H1 (cell line): Measurements from ENCODE around the gene SPACA7. TPM values are rescaled to one million over a fixed set of nuclear protein-coding genes. Genes with fewer than 3 reads are reported as not detected.

Experiments used
- CTCF ChIA-PET: fragments of 300-600 bp; sonication (Branson Sonifier 250); formaldehyde crosslinking; loops from one replicate; lab custom pipeline; 2021; ENCODE audit not compliant: partially characterized antibody; lab: Charles Lee
- POLR2A ChIA-PET: fragments of 300-600 bp; sonication (Branson Sonifier 250); formaldehyde crosslinking; loops from one replicate; lab custom pipeline; 2021; ENCODE audit warnings: inconsistent platforms; ENCODE audit not compliant: partially characterized antibody; lab: Charles Lee
- DNase-seq, 2 experiments: peaks; one replicate each; pipeline versions ENCODE4 v3.0.0 to v3.0.0-alpha.2; 2010 to 2022; ENCODE audit warnings: low spot score in 2 of 2, low read depth in 1 of 2, mixed read lengths in 1 of 2
- FAIRE-seq: peaks from 2 replicates; lab custom pipeline; 2011; peaks lifted over from hg19 to GRCh38; lab: Jason Lieb, UNC
- H2AFZ ChIP-seq: 2 replicates; pipeline ENCODE4 v1.8.1; 2012; ENCODE audit warnings: low read length, inconsistent platforms
- H2AK5ac ChIP-seq: 2 replicates; pipeline ENCODE4 v1.6.1; 2013; ENCODE audit warnings: low read depth, low read length
- H2BK120ac ChIP-seq: replicated peaks from 2 replicates; pipeline ENCODE3; 2013; ENCODE audit warnings: low read depth, low read length, inconsistent platforms
- H2BK12ac ChIP-seq: 2 replicates; pipeline ENCODE4 v1.6.1; 2013; ENCODE audit warnings: low read depth, low read length
- H2BK15ac ChIP-seq: 2 replicates; pipeline ENCODE4 v1.6.1; 2013; ENCODE audit warnings: low read length
- H2BK20ac ChIP-seq: 2 replicates; pipeline ENCODE4 v1.6.1; 2013; ENCODE audit warnings: low read length
- H2BK5ac ChIP-seq: 2 replicates; pipeline ENCODE4 v1.6.1; 2013; ENCODE audit warnings: low read depth, low read length
- H3K14ac ChIP-seq: 2 replicates; pipeline ENCODE4 v1.6.1; 2013; ENCODE audit warnings: inconsistent platforms; ENCODE audit not compliant: insufficient read length
- H3K18ac ChIP-seq: 2 replicates; pipeline ENCODE4 v1.6.1; 2013; ENCODE audit warnings: low read length; ENCODE audit errors: extremely low read depth
- H3K23ac ChIP-seq: 2 replicates; pipeline ENCODE4 v1.6.1; 2013; ENCODE audit warnings: inconsistent platforms; ENCODE audit not compliant: insufficient read length
- H3K23me2 ChIP-seq: 2 replicates; pipeline ENCODE4 v1.6.1; 2013; ENCODE audit warnings: low read depth, low read length
- H3K27ac ChIP-seq: 2 replicates; pipeline ENCODE4 v1.6.1; 2011; ENCODE audit warnings: low read depth, low read length, inconsistent platforms
- H3K27me3 ChIP-seq, 4 experiments: replicated peaks in 1 of 4; 1 replicate in 1 of 4; 2 replicates in 3 of 4; pipeline versions ENCODE4 v1.6.1 to v1.8.1; 2011 to 2013; ENCODE audit warnings: low read length in 3 of 4, mild to moderate bottlenecking in 3 of 4, inconsistent platforms in 2 of 4, mixed read lengths in 2 of 4, moderate library complexity in 1 of 4; ENCODE audit not compliant: control insufficient read depth in 3 of 4, insufficient read depth in 3 of 4; ENCODE audit errors: extremely low read depth in 1 of 4
- H3K36me3 ChIP-seq, 4 experiments: 2 replicates each; pipeline versions ENCODE4 v1.6.1 to v1.8.1; 2011 to 2013; ENCODE audit warnings: mild to moderate bottlenecking in 4 of 4, low read length in 3 of 4, moderate library complexity in 2 of 4, control low read depth in 1 of 4, inconsistent platforms in 1 of 4; ENCODE audit not compliant: insufficient read depth in 4 of 4, control insufficient read depth in 2 of 4
- H3K4ac ChIP-seq: replicated peaks from 2 replicates; pipeline ENCODE3; 2013; ENCODE audit warnings: low read length, low read depth, mixed read lengths, inconsistent platforms; ENCODE audit not compliant: insufficient read length
- H3K4me1 ChIP-seq, 4 experiments: replicated peaks in 1 of 4; 1 replicate in 1 of 4; 2 replicates in 3 of 4; pipeline versions ENCODE4 v1.6.1 to v1.8.1; 2011 to 2013; ENCODE audit warnings: low read length in 3 of 4, inconsistent platforms in 2 of 4, mixed read lengths in 1 of 4; ENCODE audit not compliant: insufficient read depth in 4 of 4, control insufficient read depth in 3 of 4
- H3K4me2 ChIP-seq, 2 experiments: 2 replicates each; pipeline versions ENCODE4 v1.6.1 to v1.8.1; 2011 to 2013; ENCODE audit warnings: low read depth in 2 of 2, low read length in 2 of 2, control low read depth in 1 of 2, inconsistent platforms in 1 of 2, mild to moderate bottlenecking in 1 of 2; ENCODE audit not compliant: insufficient read depth in 1 of 2
- H3K4me3 ChIP-seq, 4 experiments: fragments of 200-600, 300-600 bp in 1 of 4; sonication (generic), shearing (Covaris generic), sonication (Bioruptor Twin) in 1 of 4; 2 replicates each; pipeline versions ENCODE4 v1.5.1 to v1.8.1; 2011 to 2016; ENCODE audit warnings: low read length in 4 of 4, low read depth in 3 of 4, control low read depth in 2 of 4, inconsistent platforms in 2 of 4, mild to moderate bottlenecking in 2 of 4, mixed read lengths in 1 of 4, moderate library complexity in 1 of 4; ENCODE audit not compliant: insufficient read depth in 2 of 4; ENCODE audit errors: extremely low read depth in 1 of 4
- H3K56ac ChIP-seq: replicated peaks from 2 replicates; pipeline ENCODE3; 2013; ENCODE audit warnings: low read depth, mild to moderate bottlenecking, mixed read lengths, low read length, inconsistent platforms; ENCODE audit not compliant: insufficient read length
- H3K79me1 ChIP-seq: 2 replicates; pipeline ENCODE4 v1.6.1; 2013; ENCODE audit warnings: low read depth, low read length, control low read depth
- H3K79me2 ChIP-seq, 2 experiments: 2 replicates each; pipeline versions ENCODE4 v1.6.1 to v1.8.1; 2012 to 2013; ENCODE audit warnings: low read length in 2 of 2, mild to moderate bottlenecking in 2 of 2, inconsistent platforms in 1 of 2; ENCODE audit not compliant: insufficient read depth in 2 of 2, control insufficient read depth in 1 of 2
- H3K9ac ChIP-seq, 4 experiments: replicated peaks in 1 of 4; 1 replicate in 1 of 4; 2 replicates in 3 of 4; pipeline versions ENCODE4 v1.6.1 to v1.8.1; 2011 to 2013; ENCODE audit warnings: low read depth in 3 of 4, low read length in 3 of 4, control low read depth in 2 of 4, mild to moderate bottlenecking in 2 of 4, moderate library complexity in 2 of 4, inconsistent platforms in 1 of 4; ENCODE audit errors: extremely low read depth in 1 of 4
- H3K9me3 ChIP-seq, 2 experiments: 2 replicates each; pipeline versions ENCODE4 v1.6.1 to v1.8.1; 2012 to 2013; ENCODE audit warnings: mild to moderate bottlenecking in 2 of 2, moderate library complexity in 2 of 2, control low read depth in 1 of 2, inconsistent platforms in 1 of 2, low read depth in 1 of 2, low read length in 1 of 2, mixed read lengths in 1 of 2; ENCODE audit not compliant: insufficient read depth in 2 of 2
- H4K20me1 ChIP-seq, 2 experiments: replicated peaks in 1 of 2; 2 replicates each; pipeline versions ENCODE3 to v1.8.1; 2011 to 2013; ENCODE audit warnings: inconsistent platforms in 2 of 2, low read length in 2 of 2, mild to moderate bottlenecking in 1 of 2; ENCODE audit not compliant: insufficient read depth in 2 of 2, control insufficient read depth in 1 of 2
- H4K5ac ChIP-seq: 2 replicates; pipeline ENCODE4 v1.6.1; 2013; ENCODE audit warnings: low read length, low read depth, mixed read lengths, inconsistent platforms; ENCODE audit not compliant: insufficient read length
- H4K8ac ChIP-seq: 2 replicates; pipeline ENCODE4 v1.8.0; 2013; ENCODE audit warnings: mild to moderate bottlenecking, moderate library complexity, low read length, inconsistent platforms; ENCODE audit not compliant: insufficient read depth; ENCODE audit errors: extremely low read depth
- H4K91ac ChIP-seq: replicated peaks from 2 replicates; pipeline ENCODE3; 2013; ENCODE audit warnings: low read length, mixed read lengths, inconsistent platforms; ENCODE audit not compliant: insufficient read length
- BACH1 ChIP-seq: IDR thresholded peaks from 2 replicates; pipeline ENCODE4 v1.6.1; 2012; ENCODE audit warnings: low read length, improper control_type of control experiment
- CTCF ChIP-seq, 3 experiments: IDR thresholded peaks; 1 replicate in 2 of 3; 2 replicates in 1 of 3; pipeline versions ENCODE4 v1.5.1 to v1.6.1; 2011; ENCODE audit warnings: low read length in 3 of 3, mild to moderate bottlenecking in 3 of 3, inconsistent platforms in 2 of 3, low read depth in 1 of 3, moderate library complexity in 1 of 3; ENCODE audit not compliant: insufficient read depth in 1 of 3; ENCODE audit errors: control extremely low read depth in 1 of 3
- EGR1 ChIP-seq: IDR thresholded peaks from 2 replicates; pipeline ENCODE4 v1.6.1; 2011; ENCODE audit warnings: low read depth, low read length, borderline replicate concordance
- MAFK ChIP-seq: IDR thresholded peaks from 2 replicates; pipeline ENCODE4 v1.6.1; 2012; ENCODE audit warnings: low read depth, mild to moderate bottlenecking, improper control_type of control experiment, low read length
- RNF2 ChIP-seq: fragments of 200-900, 300-1000 bp; sonication (generic); IDR thresholded peaks from 2 replicates; pipeline ENCODE4 v1.7.1; 2016; ENCODE audit warnings: borderline replicate concordance, low read depth, mild to moderate bottlenecking, antibody characterized with exemption, low read length; ENCODE audit not compliant: poor library complexity, severe bottlenecking; ENCODE audit errors: missing control alignments
- SIX5 ChIP-seq: IDR thresholded peaks from 2 replicates; pipeline ENCODE4 v1.6.1; 2011; ENCODE audit warnings: mild to moderate bottlenecking, low read depth, low read length
- SP1 ChIP-seq: IDR thresholded peaks from 2 replicates; pipeline ENCODE4 v1.6.1; 2011; ENCODE audit warnings: low read depth, low read length
- TAF1 ChIP-seq: IDR thresholded peaks from 2 replicates; pipeline ENCODE4 v1.6.1; 2011; ENCODE audit warnings: mild to moderate bottlenecking, low read depth, low read length
- TCF12 ChIP-seq: IDR thresholded peaks from 2 replicates; pipeline ENCODE4 v1.6.1; 2011; ENCODE audit warnings: low read depth, mild to moderate bottlenecking, low read length
- WGBS, 2 experiments: shearing (Covaris generic) in 1 of 2; methylation state at CpG; one replicate each; pipeline versions ENCODE4 v1.1.6 to v1.1.7; 2013 to 2015; ENCODE audit warnings: low lambda C conversion rate in 2 of 2, mixed read lengths in 2 of 2, inconsistent platforms in 1 of 2, low coverage in 1 of 2, missing lambda C conversion rate in 1 of 2; ENCODE audit not compliant: insufficient replicate concordance in 2 of 2, insufficient coverage in 1 of 2, insufficient read length in 1 of 2; ENCODE audit errors: extremely low coverage in 1 of 2, missing lambda C conversion rate in 1 of 2; 5-methylcytosine and 5-hydroxymethylcytosine counted together
- polyA plus RNA-seq, 7 experiments: library from polyadenylated mRNA; depleted of rRNA in 3 of 7; stranded (reverse) in 5 of 7; unstranded in 2 of 7; fragments of >200 nt in 5 of 7; fragments of 200-250 nt in 2 of 7; gene quantifications; 1 replicate in 5 of 7; 2 replicates in 1 of 7; 4 replicates in 1 of 7; pipeline versions ENCODE4 v1.2.1 to v1.2.3, GENCODE V29; 2011 to 2013; ENCODE audit warnings: missing spikeins in 2 of 7, mixed read lengths in 2 of 7
- total RNA-seq: library from RNA; stranded (reverse); fragmentation: NEBNext Ultra II Directional; extraction: Animal tissue kit (Norgen Biotek cat#: 25700); gene quantifications from 2 replicates; pipeline ENCODE4 v1.2.1, GENCODE V29; 2021
- TF ChIP-seq, protein P1 (sequence below): IDR thresholded peaks from 2 replicates; pipeline ENCODE4 v1.6.1; 2012; ENCODE audit warnings: low read length, inconsistent platforms

Gene SPACA7
- total and polyA plus RNA-seq, 2 of the 8 experiments (the other 6 are each of a cell fraction or from before 2014, with no cell fraction given), result not detected

DNA sequence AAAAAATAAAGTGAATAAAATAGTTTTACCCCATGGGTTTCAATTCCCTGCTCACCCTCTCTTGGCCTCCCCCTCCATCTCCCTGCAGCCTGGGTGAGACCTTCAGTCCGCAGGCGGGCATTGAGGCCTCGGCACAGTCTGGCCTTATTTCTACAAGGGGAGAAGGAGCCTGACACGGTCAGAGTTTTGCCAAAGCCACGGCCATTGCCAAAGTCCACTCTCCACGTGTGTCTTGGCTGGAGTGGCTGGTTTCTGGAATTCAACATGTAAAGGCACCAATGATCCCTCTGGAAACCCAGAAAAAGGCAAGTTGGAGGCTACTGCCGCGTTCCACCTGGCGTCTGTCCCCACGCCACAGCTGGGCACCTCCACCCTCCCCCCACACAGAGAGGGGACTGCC is 43.4 kb upstream of the SPACA7 start:
- no peak overlapping the region for H3K4me3 ChIP-seq
- H3K18ac ChIP-seq, result no peak overlapping the region
- no peak overlapping the region for H4K91ac ChIP-seq
- no peak overlapping the region for H2BK15ac ChIP-seq
- no peak overlapping the region for H3K27ac ChIP-seq
- no peaks in the 10 kb centered on the region; a peak in 1 of 4 replicates for H3K9me3 ChIP-seq
- ChIA-PET CTCF (interaction anchor here (1.4 to 3.3 kb wide), 2 partner anchors 111 to 858 kb away, joined by 3 to 15 read pairs; no protein-coding TSS in a partner anchor), POLR2A (no interaction called here)
- no peak overlapping the region for H3K56ac ChIP-seq
- H3K9ac ChIP-seq, result no peak overlapping the region
- no peak for FAIRE-seq
- H2BK20ac ChIP-seq, result no peak overlapping the region
- 86% methylated on average over 10 of the region's 10 CpGs; no CpG with 5 or more reads in 1 of the 2 experiments for WGBS, 2 experiments
- no peak overlapping the region for H3K14ac ChIP-seq
- H2AK5ac ChIP-seq, result no peak overlapping the region
- H3K79me2 ChIP-seq, result no peaks in the 10 kb centered on the region
- H2BK120ac ChIP-seq, result no peak overlapping the region
- DNase-seq, result no peak
- no peak overlapping the region for H3K23ac ChIP-seq
- peaks cover 6% of the 10 kb centered on the region; the same call in 1 of the 2 replicates for H3K23me2 ChIP-seq
- H4K8ac ChIP-seq, result 0 out of 2 replicates have a peak overlapping the region, but pooled peaks have one; percentile 14
- H3K27me3 ChIP-seq, result peaks cover 0 to 44% (median 35%) of the 10 kb centered on the region in 4 experiments; a peak in 6 of 7 replicates
- H4K5ac ChIP-seq, result no peak overlapping the region
- H2BK5ac ChIP-seq, result no peak overlapping the region
- no peak overlapping the region for H2BK12ac ChIP-seq
- H3K4me2 ChIP-seq, result no peak overlapping the region
- no peak overlapping the region for H2AFZ ChIP-seq
- H3K79me1 ChIP-seq, result no peaks in the 10 kb centered on the region
- H4K20me1 ChIP-seq, result no peaks in the 10 kb centered on the region
- H3K4me1 ChIP-seq, result peaks cover 0 to 10% (median 5%) of the 10 kb centered on the region in 4 experiments; a peak in 2 of 7 replicates
- no peaks in the 10 kb centered on the region for H3K36me3 ChIP-seq
- H3K4ac ChIP-seq, result no peak overlapping the region
- TF ChIP-seq MAFK (no peak), CTCF (IDR thresholded peaks at IDR 0.05; ENCODE audit: control extremely low read depth in 1 of 3, insufficient read depth in 1 of 3, low read depth in 1 of 3, low read length in 3 of 3) (no peak), EGR1 (no peak), TCF12 (no peak), BACH1 (no peak), SIX5 (no peak), TAF1 (no peak), RNF2 (no peak), SP1 (no peak)
- TF ChIP-seq, protein P1, sequence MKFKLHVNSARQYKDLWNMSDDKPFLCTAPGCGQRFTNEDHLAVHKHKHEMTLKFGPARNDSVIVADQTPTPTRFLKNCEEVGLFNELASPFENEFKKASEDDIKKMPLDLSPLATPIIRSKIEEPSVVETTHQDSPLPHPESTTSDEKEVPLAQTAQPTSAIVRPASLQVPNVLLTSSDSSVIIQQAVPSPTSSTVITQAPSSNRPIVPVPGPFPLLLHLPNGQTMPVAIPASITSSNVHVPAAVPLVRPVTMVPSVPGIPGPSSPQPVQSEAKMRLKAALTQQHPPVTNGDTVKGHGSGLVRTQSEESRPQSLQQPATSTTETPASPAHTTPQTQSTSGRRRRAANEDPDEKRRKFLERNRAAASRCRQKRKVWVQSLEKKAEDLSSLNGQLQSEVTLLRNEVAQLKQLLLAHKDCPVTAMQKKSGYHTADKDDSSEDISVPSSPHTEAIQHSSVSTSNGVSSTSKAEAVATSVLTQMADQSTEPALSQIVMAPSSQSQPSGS, result no peak
